RWPE2 (cell line): ENCODE data around the gene HOXB7.

Experiments
- ATAC-seq: fragments of 200-7000 bp; cut with Tn5 transposase; 3 replicates; pipeline ENCODE4 v1.9.1; 2021; ENCODE audit warnings: low read depth
- DNase-seq: peaks from one replicate; pipeline ENCODE4 v3.0.0-alpha.2; 2020; ENCODE audit warnings: low spot score
- H3K27ac ChIP-seq: fragments of 450-650 bp; 2 replicates; pipeline ENCODE4 v1.5.1; 2017; ENCODE audit warnings: mild to moderate bottlenecking; ENCODE audit not compliant: poor library complexity, severe bottlenecking
- H3K27me3 ChIP-seq: fragments of 250-450 bp; sonication (Bioruptor Pico); 2 replicates; pipeline ENCODE4 v1.5.1; 2021; ENCODE audit warnings: mild to moderate bottlenecking, moderate library complexity; ENCODE audit not compliant: insufficient read depth, poor library complexity, severe bottlenecking
- H3K36me3 ChIP-seq: fragments of 250-450 bp; sonication (Bioruptor Pico); 2 replicates; pipeline ENCODE4 v1.5.1; 2020; ENCODE audit warnings: low read depth, mild to moderate bottlenecking, moderate library complexity
- H3K4me1 ChIP-seq: fragments of 250-450 bp; sonication (Bioruptor Pico); 2 replicates; pipeline ENCODE4 v1.5.1; 2021; ENCODE audit warnings: mild to moderate bottlenecking, moderate library complexity; ENCODE audit not compliant: insufficient read depth, poor library complexity, severe bottlenecking
- H3K4me3 ChIP-seq: fragments of 250-450 bp; sonication (Bioruptor Pico); 2 replicates; pipeline ENCODE4 v1.5.1; 2021; ENCODE audit warnings: mild to moderate bottlenecking, moderate library complexity; ENCODE audit not compliant: severe bottlenecking
- H3K9me3 ChIP-seq: fragments of 250-450 bp; sonication (Bioruptor Pico); 2 replicates; pipeline ENCODE4 v1.5.1; 2021; ENCODE audit warnings: mild to moderate bottlenecking, moderate library complexity; ENCODE audit not compliant: severe bottlenecking
- TF ChIP-seq, protein P1 (sequence below): fragments of 450-650 bp; IDR thresholded peaks from one replicate; pipeline ENCODE4 v1.5.1; 2017; ENCODE audit warnings: mild to moderate bottlenecking, moderate library complexity; ENCODE audit not compliant: poor library complexity, severe bottlenecking

The HOXB7 gene

DNA sequence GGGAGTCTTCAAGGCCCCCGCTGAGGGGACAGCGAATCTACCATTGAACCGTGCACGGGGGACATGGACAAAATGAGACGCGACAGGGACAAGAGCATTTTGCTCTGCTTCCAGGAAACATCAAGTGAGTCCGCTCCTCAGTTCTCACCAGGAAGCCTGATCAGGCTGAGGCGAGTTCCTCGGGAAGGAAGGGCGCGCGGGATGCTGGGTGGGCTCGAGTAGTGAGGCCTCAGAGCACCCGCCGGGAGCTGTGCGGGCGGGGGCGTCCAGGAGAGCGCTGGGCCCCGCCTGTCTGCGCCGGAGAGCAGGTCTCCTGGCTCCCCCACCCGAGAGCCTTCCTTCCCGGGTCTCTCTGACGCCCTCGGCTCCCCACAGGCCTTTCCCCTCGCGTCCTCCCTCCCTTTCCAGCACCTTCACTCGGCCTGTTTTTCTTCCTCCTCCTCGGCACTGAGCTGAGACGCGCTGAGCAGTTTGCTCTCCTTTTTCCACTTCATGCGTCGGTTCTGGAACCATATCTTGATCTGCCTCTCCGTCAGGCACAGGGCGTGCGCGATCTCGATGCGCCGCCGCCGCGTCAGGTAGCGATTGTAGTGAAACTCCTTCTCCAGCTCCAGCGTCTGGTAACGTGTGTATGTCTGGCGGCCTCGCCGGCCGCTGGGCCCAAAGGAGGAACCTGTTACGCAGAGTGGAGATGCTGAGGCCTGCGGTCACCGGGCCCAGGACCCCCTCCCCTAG is 14.7 kb downstream of the HOXB7 start:
- no peak overlapping the region for H3K27ac ChIP-seq
- H3K4me1 ChIP-seq: no peaks in the 10 kb centered on the region
- H3K4me3 ChIP-seq: no peak overlapping the region
- H3K27me3 ChIP-seq: no peaks in the 10 kb centered on the region
- TF ChIP-seq, protein P1, sequence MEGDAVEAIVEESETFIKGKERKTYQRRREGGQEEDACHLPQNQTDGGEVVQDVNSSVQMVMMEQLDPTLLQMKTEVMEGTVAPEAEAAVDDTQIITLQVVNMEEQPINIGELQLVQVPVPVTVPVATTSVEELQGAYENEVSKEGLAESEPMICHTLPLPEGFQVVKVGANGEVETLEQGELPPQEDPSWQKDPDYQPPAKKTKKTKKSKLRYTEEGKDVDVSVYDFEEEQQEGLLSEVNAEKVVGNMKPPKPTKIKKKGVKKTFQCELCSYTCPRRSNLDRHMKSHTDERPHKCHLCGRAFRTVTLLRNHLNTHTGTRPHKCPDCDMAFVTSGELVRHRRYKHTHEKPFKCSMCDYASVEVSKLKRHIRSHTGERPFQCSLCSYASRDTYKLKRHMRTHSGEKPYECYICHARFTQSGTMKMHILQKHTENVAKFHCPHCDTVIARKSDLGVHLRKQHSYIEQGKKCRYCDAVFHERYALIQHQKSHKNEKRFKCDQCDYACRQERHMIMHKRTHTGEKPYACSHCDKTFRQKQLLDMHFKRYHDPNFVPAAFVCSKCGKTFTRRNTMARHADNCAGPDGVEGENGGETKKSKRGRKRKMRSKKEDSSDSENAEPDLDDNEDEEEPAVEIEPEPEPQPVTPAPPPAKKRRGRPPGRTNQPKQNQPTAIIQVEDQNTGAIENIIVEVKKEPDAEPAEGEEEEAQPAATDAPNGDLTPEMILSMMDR: no peak
- no peak for DNase-seq
- H3K9me3 ChIP-seq: no peaks in the 10 kb centered on the region
- no peaks in the 10 kb centered on the region for H3K36me3 ChIP-seq
- ATAC-seq: no peak

DNA sequence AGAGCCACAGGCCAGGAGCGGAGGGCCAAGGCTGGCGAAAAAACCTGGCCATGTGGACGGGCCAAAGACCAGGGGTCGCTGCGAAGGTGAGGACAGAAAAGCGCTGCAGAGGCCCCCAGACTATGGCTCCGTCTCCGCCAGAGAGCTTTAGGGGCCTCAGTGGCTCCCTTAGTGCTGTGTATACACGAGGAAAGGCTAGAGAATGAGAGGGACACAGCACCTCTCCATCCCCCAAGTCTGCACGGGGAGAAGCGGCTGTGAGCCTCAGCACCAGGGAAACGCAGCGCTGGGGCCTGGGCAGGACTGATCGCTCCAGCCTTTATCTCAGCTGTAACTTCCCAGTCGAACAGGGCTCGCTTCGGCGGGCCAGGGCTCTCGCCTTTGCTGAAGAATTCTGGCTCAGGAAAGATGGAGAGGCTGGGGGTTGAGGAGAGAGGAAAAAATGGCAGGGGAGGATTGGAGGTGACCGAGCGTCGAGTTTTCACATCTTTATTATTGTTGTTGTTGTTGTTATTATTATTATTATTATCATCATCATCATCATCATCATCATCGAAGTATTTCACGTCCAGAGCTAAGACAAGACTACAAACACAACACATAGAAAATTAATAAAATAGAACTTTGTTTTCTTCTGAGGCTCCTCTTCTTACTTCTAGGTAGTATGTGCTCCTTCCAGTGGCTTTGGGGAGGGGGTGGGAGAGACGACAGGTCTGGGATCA is 15.4 kb downstream of the HOXB7 start:
- no peak overlapping the region for H3K27ac ChIP-seq
- no peaks in the 10 kb centered on the region for H3K9me3 ChIP-seq
- no peaks in the 10 kb centered on the region for H3K4me1 ChIP-seq
- DNase-seq (no peak), ATAC-seq (no peak)
- no peaks in the 10 kb centered on the region for H3K36me3 ChIP-seq
- TF ChIP-seq, protein P1: no peak
- no peak overlapping the region for H3K4me3 ChIP-seq
- H3K27me3 ChIP-seq: no peaks in the 10 kb centered on the region

DNA sequence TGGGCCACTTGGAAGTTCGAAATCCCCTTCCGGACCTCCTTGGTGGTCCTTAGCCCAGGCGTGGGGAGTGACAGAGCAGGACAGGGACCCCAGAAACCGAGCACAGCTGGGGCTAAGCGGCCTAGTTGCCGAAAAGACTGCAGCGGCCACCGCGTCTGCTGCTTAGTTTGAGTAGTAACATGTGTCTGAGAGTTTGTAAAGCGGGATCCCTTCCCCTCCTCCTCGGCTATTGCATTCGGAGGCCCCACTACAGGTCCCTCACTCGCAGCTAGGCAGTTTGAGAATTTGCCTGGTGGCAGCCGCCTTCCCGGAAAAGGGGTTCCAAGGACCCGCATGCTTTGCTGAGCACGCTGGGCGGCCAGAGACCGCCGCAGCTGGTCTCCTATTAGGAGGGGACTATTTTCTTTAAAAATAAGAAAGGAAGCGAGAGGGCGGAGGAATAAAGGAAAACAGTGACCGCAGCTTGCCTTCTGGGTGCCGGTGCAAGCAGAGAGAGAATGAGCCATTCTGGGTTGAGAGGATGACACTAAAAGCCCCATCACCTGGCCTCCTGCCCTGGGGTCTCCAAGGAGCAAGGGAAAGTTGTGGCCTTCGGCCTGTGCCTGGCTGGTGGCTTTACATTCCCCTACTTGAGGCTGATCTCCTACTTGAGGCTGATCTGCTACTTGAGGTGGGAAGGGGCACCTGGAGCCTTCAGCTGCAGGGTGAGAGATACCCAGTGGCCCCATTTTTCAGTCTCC is 16.1 kb downstream of the HOXB7 start:
- DNase-seq (no peak), ATAC-seq (no peak)
- Histone ChIP-seq H3K9me3 (no peaks in the 10 kb centered on the region), H3K27ac (no peak overlapping the region), H3K4me1 (no peaks in the 10 kb centered on the region), H3K36me3 (no peaks in the 10 kb centered on the region), H3K4me3 (no peak overlapping the region), H3K27me3 (no peaks in the 10 kb centered on the region)
- TF ChIP-seq, protein P1: no peak

- Histone ChIP-seq H3K36me3 (no peaks in the 10 kb centered on the region), H3K27me3 (no peaks in the 10 kb centered on the region), H3K27ac (no peak overlapping the region), H3K4me1 (no peaks in the 10 kb centered on the region), H3K9me3 (no peaks in the 10 kb centered on the region), H3K4me3 (no peak overlapping the region)
- no peak for DNase-seq
- no peak for ATAC-seq
- TF ChIP-seq, protein P1: peak; percentile 18
Measured at GRCh38 chr17:48593840-48594537, 16.8 kb downstream of the HOXB7 start.
